Measurements from ENCODE around the gene PARP2. TPM values are rescaled to one million over a fixed set of nuclear protein-coding genes. Genes with fewer than 3 reads are reported as not detected.

PARP2 gene
- total and polyA plus RNA-seq, 11 donors: 6.8 to 21.1 (median 16.2) TPM

- WGBS, 4 donors: 62 to 72% (median 68%) methylated on average over 2 of the region's 2 CpGs
- no peaks in the 10 kb centered on the region for H3K27me3 ChIP-seq
- H3K36me3 ChIP-seq: peaks cover 0 to 28% (median 21%) of the 10 kb centered on the region in 9 donors
- intact Hi-C loops (cut with DNase I): loop anchor here in 5 of 10 donors (5.0 to 10.0 kb wide), 5 partner anchors 81 to 351 kb away; partner anchors contain the start of genes OSGEP (in 2 of the 5), RNASE4 (in 2 of the 5), APEX1 (in 1 of the 5) and TEP1 (in 1 of the 5)
- TF ChIP-seq, protein P1, sequence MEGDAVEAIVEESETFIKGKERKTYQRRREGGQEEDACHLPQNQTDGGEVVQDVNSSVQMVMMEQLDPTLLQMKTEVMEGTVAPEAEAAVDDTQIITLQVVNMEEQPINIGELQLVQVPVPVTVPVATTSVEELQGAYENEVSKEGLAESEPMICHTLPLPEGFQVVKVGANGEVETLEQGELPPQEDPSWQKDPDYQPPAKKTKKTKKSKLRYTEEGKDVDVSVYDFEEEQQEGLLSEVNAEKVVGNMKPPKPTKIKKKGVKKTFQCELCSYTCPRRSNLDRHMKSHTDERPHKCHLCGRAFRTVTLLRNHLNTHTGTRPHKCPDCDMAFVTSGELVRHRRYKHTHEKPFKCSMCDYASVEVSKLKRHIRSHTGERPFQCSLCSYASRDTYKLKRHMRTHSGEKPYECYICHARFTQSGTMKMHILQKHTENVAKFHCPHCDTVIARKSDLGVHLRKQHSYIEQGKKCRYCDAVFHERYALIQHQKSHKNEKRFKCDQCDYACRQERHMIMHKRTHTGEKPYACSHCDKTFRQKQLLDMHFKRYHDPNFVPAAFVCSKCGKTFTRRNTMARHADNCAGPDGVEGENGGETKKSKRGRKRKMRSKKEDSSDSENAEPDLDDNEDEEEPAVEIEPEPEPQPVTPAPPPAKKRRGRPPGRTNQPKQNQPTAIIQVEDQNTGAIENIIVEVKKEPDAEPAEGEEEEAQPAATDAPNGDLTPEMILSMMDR (IDR thresholded peaks at IDR 0.05): no peak
- no peak for TF ChIP-seq POLR2A (IDR thresholded peaks at IDR 0.05)
- ATAC-seq: no peak
- H3K4me1 ChIP-seq: peaks cover 0 to 38% (median 20%) of the 10 kb centered on the region in 12 donors
- H3K4me3 ChIP-seq: peak overlapping the region in 7 of 12 donors; percentile 52 to 74 (median 67)
- no peak for DNase-seq
- no peaks in the 10 kb centered on the region for H3K9me3 ChIP-seq
- H3K27ac ChIP-seq: peak overlapping the region in 1 of 12 donors; percentile 7
Observed at GRCh38 chr14:20331053-20331613, 12.3 kb upstream of the PARP2 start.

GRCh38 chr14:20332431-20332787 is 11.0 kb upstream of the PARP2 start:
- Histone ChIP-seq H3K27ac (peak overlapping the region; percentile 59 to 94 (median 88)), H3K27me3 (no peaks in the 10 kb centered on the region), H3K4me1 (peaks cover 0 to 32% (median 17%) of the 10 kb centered on the region in 12 donors), H3K36me3 (peaks cover 0 to 20% (median 15%) of the 10 kb centered on the region in 9 donors), H3K9me3 (no peaks in the 10 kb centered on the region), H3K4me3 (peak overlapping the region; percentile 17 to 75 (median 68))
- DNase-seq: no peak
- 2 to 6% (median 3%) methylated on average over 4 of the region's 4 CpGs for WGBS, 4 donors
- TF ChIP-seq, protein P1 (IDR thresholded peaks at IDR 0.05): no peak
- TF ChIP-seq POLR2A (IDR thresholded peaks at IDR 0.05): no peak
- peak; percentile 30 to 68 (median 58) for ATAC-seq
- intact Hi-C loops (cut with DNase I): loop anchor here in 6 of 10 donors (2.0 to 10.0 kb wide), 7 partner anchors 80 to 350 kb away; partner anchors contain the start of genes OSGEP (in 2 of the 6), RNASE4 (in 2 of the 6), APEX1 (in 1 of the 6) and TEP1 (in 1 of the 6)

DNA sequence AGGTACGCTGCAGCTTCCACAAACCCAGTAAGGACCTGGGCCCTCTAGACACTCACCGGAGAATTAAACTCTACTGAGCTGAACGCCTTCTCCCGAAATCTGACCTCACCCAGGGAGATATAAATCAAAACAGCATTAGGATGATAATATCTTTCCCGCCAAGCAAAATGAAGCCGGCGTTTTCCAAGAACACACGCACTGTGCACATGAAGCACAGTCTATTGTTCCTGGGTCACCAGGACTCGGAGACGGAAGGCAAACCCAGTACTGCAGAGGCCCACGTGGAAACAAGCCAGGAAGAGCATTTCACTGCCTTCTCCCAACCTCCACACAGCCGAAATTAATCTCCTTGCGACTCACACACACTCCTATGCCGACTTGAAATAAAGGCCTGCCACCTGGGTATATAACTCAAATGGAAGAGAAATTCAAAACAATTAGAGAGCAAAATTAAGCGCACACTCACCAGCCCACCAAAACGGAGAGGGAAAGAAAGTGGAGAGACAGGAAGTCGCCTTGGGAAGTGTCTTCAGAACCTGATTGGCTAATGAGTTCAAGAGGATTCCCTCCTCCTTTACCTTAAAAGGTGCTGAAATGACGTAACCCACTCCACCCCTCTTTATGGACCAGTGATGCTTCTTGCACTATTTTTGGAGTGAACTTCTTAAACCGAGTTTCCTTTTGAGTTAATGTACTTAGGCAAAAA is 10.5 kb upstream of the PARP2 start, which contains the start of gene CCNB1IP1:
TSS of gene CCNB1IP1 (minus strand) at position 492 of the 706 bp plus-strand sequence. CDS start 16,756 bp downstream, outside the sequence.
- TF ChIP-seq, protein P1 (IDR thresholded peaks at IDR 0.05): no peak
- no peak for TF ChIP-seq POLR2A (IDR thresholded peaks at IDR 0.05)
- DNase-seq: peak in 4 of 5 donors; percentile 57 to 78 (median 66)
- 0 to 1% (median 1%) methylated on average over 19 of the region's 19 CpGs for WGBS, 4 donors
- peaks cover 0 to 15% (median 13%) of the 10 kb centered on the region in 9 donors for H3K36me3 ChIP-seq
- H3K27me3 ChIP-seq: no peaks in the 10 kb centered on the region
- H3K4me3 ChIP-seq: peak within 1 kb of the TSS; percentile 17 to 75 (median 68)
- peak within 1 kb of the TSS; percentile 59 to 94 (median 88) for H3K27ac ChIP-seq
- H3K4me1 ChIP-seq: peaks cover 0 to 26% (median 15%) of the 10 kb centered on the region in 12 donors
- intact Hi-C loops (cut with DNase I): loop anchor here in 7 of 10 donors (1.0 to 10.0 kb wide), 8 partner anchors 10 to 350 kb away; partner anchors contain the start of genes OSGEP (in 2 of the 7), PARP2 (in 2 of the 7), RNASE4 (in 2 of the 7) and APEX1 (in 1 of the 7)
- ATAC-seq: peak; percentile 98 to 99 (median 99)
- no peaks in the 10 kb centered on the region for H3K9me3 ChIP-seq
